ENCODE results near the gene ZSCAN31. TPM values are rescaled to one million over a fixed set of nuclear protein-coding genes. Genes with fewer than 3 reads are reported as not detected.

The ZSCAN31 gene
- polyA plus RNA-seq, 1 of the 3 experiments (the other 2 are of a cell fraction) = 1.9 TPM

GRCh38 chr6:28280595-28281287 lies 55.2 kb downstream of the ZSCAN31 start:
- Histone ChIP-seq H2AFZ (ENCODE audit: low read depth) (peak overlapping the region; percentile 99), H4K20me1 (ENCODE audit: insufficient read depth) (no peaks in the 10 kb centered on the region), H3K27ac (ENCODE audit: low read depth in 2 of 2, low read length in 1 of 2) (peak overlapping the region; percentile 35 to 62; a peak in 2 of 4 replicates), H3K9me3 (no peaks in the 10 kb centered on the region), H3K4me1 (ENCODE audit: control insufficient read depth in 1 of 2, insufficient read depth in 2 of 2, low read depth in 1 of 2, low read length in 1 of 2) (peaks cover 0 to 7% of the 10 kb centered on the region in 2 experiments; a peak in 2 of 4 replicates), H3K36me3 (replicated peaks in 1 of 2; ENCODE audit: control insufficient read depth in 1 of 2, insufficient read depth in 2 of 2, low read length in 1 of 2) (peaks cover 29 to 38% of the 10 kb centered on the region in 2 experiments), H3K9ac (peak overlapping the region; percentile 72), H3K79me2 (ENCODE audit: insufficient read depth) (peaks cover 22% of the 10 kb centered on the region; the same call in 1 of the 2 replicates), H3K4me3 (ENCODE audit: low read depth in 2 of 2, low read length in 1 of 2) (peak overlapping the region; percentile 93 to 98), H3F3A (replicated peaks; ENCODE audit: insufficient read depth) (peaks cover 8% of the 10 kb centered on the region), H3K27me3 (ENCODE audit: insufficient read depth) (no peaks in the 10 kb centered on the region), H3K4me2 (peak overlapping the region; percentile 91), H3K9me2 (no peaks in the 10 kb centered on the region)
- 37% methylated on average over 3 of the region's 3 CpGs for WGBS (ENCODE audit: low lambda C conversion rate)
- ChIA-PET POLR2A (interaction anchor here (0.8 to 2.8 kb wide), 8 partner anchors 13 to 176 kb away, joined by 3 to 22 read pairs (median 6); partner anchors contain the start of genes ZKSCAN3, ZSCAN26 and ZSCAN31), CTCF (interaction anchor here (0.6 to 1.9 kb wide), 7 partner anchors 14 to 152 kb away, joined by 3 to 10 read pairs (median 3); partner anchors contain the start of gene ZSCAN26)
- TF ChIP-seq USF1 (IDR thresholded peaks at IDR 0.05; ENCODE audit: borderline replicate concordance, low read depth) = no peak
- no peak for TF ChIP-seq FOXM1 (IDR thresholded peaks at IDR 0.05; ENCODE audit: low read depth)
- TF ChIP-seq EZH2phosphoT487 (IDR thresholded peaks at IDR 0.05; ENCODE audit: borderline replicate concordance, low read depth) = no peak
- no peak for TF ChIP-seq TAF1 (IDR thresholded peaks at IDR 0.05; ENCODE audit: borderline replicate concordance, low read depth, low read length)
- TF ChIP-seq FOSL2 (IDR thresholded peaks at IDR 0.05; ENCODE audit: borderline replicate concordance, low read depth) = no peak
- TF ChIP-seq CHD2 (IDR thresholded peaks at IDR 0.05; ENCODE audit: low read length, partially characterized antibody) = no peak
- no peak for TF ChIP-seq MXI1 (IDR thresholded peaks at IDR 0.05; ENCODE audit: low read depth, low read length)
- TF ChIP-seq, protein P1, sequence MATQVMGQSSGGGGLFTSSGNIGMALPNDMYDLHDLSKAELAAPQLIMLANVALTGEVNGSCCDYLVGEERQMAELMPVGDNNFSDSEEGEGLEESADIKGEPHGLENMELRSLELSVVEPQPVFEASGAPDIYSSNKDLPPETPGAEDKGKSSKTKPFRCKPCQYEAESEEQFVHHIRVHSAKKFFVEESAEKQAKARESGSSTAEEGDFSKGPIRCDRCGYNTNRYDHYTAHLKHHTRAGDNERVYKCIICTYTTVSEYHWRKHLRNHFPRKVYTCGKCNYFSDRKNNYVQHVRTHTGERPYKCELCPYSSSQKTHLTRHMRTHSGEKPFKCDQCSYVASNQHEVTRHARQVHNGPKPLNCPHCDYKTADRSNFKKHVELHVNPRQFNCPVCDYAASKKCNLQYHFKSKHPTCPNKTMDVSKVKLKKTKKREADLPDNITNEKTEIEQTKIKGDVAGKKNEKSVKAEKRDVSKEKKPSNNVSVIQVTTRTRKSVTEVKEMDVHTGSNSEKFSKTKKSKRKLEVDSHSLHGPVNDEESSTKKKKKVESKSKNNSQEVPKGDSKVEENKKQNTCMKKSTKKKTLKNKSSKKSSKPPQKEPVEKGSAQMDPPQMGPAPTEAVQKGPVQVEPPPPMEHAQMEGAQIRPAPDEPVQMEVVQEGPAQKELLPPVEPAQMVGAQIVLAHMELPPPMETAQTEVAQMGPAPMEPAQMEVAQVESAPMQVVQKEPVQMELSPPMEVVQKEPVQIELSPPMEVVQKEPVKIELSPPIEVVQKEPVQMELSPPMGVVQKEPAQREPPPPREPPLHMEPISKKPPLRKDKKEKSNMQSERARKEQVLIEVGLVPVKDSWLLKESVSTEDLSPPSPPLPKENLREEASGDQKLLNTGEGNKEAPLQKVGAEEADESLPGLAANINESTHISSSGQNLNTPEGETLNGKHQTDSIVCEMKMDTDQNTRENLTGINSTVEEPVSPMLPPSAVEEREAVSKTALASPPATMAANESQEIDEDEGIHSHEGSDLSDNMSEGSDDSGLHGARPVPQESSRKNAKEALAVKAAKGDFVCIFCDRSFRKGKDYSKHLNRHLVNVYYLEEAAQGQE (IDR thresholded peaks at IDR 0.05; ENCODE audit: low read depth, low read length) = no peak
- no peak for TF ChIP-seq TEAD4 (IDR thresholded peaks at IDR 0.05; ENCODE audit: borderline replicate concordance, insufficient read depth)
- TF ChIP-seq, protein P2, sequence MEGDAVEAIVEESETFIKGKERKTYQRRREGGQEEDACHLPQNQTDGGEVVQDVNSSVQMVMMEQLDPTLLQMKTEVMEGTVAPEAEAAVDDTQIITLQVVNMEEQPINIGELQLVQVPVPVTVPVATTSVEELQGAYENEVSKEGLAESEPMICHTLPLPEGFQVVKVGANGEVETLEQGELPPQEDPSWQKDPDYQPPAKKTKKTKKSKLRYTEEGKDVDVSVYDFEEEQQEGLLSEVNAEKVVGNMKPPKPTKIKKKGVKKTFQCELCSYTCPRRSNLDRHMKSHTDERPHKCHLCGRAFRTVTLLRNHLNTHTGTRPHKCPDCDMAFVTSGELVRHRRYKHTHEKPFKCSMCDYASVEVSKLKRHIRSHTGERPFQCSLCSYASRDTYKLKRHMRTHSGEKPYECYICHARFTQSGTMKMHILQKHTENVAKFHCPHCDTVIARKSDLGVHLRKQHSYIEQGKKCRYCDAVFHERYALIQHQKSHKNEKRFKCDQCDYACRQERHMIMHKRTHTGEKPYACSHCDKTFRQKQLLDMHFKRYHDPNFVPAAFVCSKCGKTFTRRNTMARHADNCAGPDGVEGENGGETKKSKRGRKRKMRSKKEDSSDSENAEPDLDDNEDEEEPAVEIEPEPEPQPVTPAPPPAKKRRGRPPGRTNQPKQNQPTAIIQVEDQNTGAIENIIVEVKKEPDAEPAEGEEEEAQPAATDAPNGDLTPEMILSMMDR (IDR thresholded peaks at IDR 0.05) = no peak
- TF ChIP-seq FOXJ3 (CRISPR knock-in tag; IDR thresholded peaks at IDR 0.05) = no peak
- no peak for TF ChIP-seq RXRA (IDR thresholded peaks at IDR 0.05; ENCODE audit: borderline replicate concordance, low read depth)
- TF ChIP-seq SIN3A (IDR thresholded peaks at IDR 0.05; ENCODE audit: borderline replicate concordance, low read depth, low read length) = no peak
- no peak for TF ChIP-seq SMC3 (IDR thresholded peaks at IDR 0.05; ENCODE audit: low read depth, low read length)
- no peak for TF ChIP-seq EP300 (IDR thresholded peaks at IDR 0.05; ENCODE audit: borderline replicate concordance in 1 of 2, low read depth in 1 of 2, low read length in 1 of 2)
- no peak for TF ChIP-seq POLR2AphosphoS5 (IDR thresholded peaks at IDR 0.05; ENCODE audit: low read depth, low read length)
- TF ChIP-seq ELF1 (IDR thresholded peaks at IDR 0.05) = no peak
- TF ChIP-seq NFIC (IDR thresholded peaks at IDR 0.05; ENCODE audit: borderline replicate concordance) = no peak
- DNase-seq = no peak
